A204.1 (cell line): ENCODE measurements around the gene BOLA1.
"Not testable (repeated sequence)": the region's sequence is repeated elsewhere in the genome, so short reads cannot be mapped to it uniquely, and the experiment has no call there.

ENCODE experiments used
- FAIRE-seq: peaks from 2 replicates; lab custom pipeline; 2012; peaks lifted over from hg19 to GRCh38; lab: Jason Lieb, UNC

Gene BOLA1, protein sequence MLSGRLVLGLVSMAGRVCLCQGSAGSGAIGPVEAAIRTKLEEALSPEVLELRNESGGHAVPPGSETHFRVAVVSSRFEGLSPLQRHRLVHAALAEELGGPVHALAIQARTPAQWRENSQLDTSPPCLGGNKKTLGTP

DNA sequence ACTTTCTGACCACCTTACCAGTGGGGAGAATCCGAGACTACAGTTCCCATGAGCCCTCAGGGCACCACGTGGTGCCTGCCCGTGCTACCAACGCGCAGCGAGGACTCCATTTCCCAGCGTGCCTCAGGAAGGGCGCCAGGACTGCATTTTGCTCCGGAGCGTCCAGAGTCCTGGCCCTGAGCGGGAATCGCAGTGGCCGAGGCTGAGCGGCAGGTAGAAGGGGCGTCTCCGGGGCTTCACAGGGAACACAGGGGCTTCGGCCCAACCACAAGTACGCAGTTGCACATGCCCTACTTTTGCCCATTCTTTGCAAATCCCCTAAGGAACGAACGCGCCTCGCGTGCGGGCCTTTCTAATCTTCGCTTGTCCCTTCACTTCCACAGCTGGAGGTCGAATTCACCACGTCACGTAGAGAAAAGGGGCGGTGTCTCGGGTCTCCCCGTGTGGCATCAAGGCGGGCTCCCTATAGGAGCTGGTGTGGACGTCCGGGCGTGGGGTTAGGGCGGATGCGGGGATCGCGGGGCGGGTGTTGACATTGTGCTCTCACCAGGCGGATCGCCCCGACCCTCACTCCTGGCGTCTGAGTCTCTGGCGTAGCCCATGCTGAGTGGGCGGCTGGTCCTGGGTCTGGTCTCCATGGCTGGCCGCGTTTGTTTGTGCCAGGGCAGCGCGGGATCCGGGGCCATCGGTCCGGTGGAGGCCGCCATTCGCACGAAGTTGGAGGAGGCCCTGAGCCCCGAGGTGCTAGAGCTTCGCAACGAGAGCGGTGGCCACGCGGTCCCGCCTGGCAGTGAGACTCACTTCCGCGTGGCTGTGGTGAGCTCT is at the start of gene BOLA1:
Gene BOLA1, plus strand, starts transcription at position 109 of the 825 bp plus-strand sequence. Its CDS starts 492 bp downstream, at position 601.
- FAIRE-seq, result no peak

DNA sequence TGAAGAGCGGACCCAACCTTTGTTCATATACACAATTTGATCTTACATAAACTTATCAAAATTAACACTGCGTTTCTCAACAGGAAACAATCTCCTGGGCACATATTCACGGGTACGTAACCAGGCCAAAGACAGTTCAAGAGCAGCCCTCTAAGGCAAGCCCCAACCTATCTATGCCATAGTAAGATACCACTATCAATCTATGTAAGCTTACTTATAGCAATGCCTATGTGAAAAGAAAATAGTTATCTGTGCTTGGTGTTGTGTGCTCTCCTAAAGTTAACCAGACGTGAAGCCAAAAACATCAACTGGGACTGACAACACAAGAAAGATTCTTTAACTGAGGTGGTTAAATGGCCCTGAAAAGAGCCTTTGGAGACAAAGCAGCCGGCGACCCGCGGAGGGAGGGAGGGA is 49.4 kb upstream of the BOLA1 start:
- FAIRE-seq, result no peak

GRCh38 chr1:149850732-149851345 is 48.5 kb upstream of the BOLA1 start:
- FAIRE-seq, result peak; percentile 90

- FAIRE-seq, result not testable (repeated sequence)
These were observed 47.7 kb upstream of the BOLA1 start for GRCh38 chr1:149851585-149852213.

DNA sequence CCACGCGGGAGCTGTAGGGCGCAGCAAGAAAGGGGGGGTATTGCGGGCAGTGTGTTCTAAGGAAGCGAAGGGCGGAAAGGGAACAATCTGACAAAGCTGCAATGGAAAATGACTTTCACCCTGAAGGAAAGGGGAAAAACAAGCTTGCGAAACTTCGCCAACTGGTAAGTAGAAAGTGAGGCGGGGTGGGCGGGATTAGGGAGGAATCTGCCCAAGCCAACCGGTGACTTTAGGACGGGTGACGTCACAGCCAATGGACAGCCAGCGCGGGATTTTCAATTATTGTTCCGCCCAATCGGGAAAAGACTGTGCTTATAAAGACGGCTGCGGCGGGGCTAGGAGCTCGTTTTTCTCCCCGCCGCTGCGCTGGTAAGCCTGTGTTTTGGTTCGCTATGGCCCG is 47.1 kb upstream of the BOLA1 start:
- peak; percentile 6 for FAIRE-seq

DNA sequence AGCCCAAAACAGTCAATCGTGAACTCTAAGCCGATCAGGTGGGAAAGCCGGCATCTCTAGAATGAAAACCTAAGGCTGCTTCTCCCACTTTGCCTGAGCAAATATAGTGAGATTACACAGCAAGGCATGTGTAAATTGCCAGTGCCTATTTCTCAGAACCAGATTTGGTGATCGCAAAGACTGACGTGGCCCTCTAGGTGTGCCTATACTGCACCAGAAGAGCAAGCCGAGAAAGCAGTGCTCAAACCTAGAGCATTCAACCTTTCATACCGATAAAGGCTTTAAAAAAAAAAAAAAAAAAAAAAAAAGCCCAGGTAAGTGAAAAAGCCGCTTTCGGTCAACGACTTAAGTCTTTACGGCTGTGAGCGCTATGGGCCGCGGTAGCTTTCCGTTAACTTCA is 39.1 kb upstream of the BOLA1 start:
- not testable (repeated sequence) for FAIRE-seq

DNA sequence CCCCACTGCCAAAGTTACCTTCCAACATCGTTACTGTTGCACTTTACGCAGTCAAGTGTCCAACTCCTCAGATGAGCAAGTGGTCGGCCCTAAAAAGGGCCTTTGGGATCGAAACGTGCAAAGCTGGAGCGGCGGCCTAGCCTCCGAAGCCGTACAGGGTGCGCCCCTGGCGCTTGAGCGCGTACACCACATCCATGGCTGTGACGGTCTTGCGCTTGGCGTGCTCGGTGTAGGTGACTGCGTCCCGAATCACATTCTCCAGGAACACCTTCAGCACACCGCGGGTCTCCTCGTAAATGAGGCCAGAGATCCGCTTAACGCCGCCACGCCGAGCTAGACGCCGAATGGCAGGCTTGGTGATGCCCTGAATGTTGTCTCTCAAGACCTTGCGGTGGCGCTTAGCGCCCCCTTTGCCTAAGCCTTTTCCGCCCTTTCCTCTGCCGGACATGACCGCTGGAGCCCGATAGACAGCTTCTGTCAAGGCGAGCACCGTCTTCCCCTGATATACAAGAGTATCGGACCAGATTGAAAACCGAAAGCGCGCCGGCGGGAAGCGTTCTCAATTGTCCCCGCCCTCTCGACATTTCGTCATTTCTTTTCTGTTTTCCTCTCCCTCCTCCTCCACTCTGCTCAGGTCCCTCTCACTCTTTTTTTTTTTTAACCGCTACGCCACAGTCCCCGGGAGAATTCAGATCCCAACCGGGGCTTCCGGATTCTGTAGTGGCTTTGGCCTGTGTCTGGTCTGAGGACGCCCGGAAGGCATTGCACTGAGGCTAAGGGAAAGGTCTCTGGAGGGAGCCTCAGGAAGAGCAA is 38.5 kb upstream of the BOLA1 start:
- peak; percentile 72 for FAIRE-seq

DNA sequence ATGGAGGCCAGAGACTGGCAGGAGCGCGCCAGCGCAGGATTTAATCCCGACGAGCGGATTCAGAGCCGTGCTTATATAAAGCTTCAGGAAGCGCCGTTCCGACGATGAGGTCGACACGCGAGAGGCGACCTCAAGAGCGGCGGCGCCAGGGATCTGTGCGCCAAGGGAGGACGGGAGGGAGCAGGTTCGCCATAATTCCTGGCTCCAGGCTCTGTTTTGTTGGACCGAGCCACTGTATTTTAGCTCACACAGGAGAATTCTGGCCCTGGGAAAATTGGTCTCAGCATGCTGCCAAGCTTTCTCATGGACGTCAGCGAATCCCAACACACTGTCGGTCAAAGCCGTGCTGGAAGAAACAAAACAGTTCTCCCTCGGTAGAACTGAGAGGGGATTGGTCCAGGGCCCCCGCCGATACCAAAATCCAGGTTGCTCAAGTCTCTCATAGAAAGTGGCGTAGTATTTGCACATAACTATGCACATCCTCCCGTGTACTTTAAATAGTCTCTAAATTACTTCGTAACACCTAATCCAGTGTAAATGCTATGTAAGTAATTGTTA is 37.8 kb upstream of the BOLA1 start:
- not testable (repeated sequence) for FAIRE-seq

DNA sequence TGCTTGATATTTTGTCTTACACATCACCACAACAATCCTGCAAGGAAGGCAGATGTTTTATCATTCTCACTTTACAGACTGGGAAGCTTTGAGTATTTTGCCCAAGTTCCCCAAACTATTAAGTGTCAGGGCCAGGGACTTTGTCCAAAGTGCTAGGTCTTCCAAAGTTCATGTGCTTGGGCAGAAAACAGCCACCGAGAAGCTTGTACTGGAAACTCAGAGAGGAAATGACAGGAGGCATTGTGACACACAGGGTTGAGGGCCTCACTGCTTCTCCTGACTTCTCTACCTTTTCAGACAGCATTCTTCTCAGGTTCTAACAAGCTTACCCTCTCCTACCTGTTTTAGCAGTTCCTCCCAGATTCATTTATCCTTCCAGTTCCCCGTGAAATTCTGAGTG is 32.5 kb upstream of the BOLA1 start:
- not testable (repeated sequence) for FAIRE-seq

GRCh38 chr1:149873060-149873459 is 26.3 kb upstream of the BOLA1 start:
- FAIRE-seq, result not testable (repeated sequence)

DNA sequence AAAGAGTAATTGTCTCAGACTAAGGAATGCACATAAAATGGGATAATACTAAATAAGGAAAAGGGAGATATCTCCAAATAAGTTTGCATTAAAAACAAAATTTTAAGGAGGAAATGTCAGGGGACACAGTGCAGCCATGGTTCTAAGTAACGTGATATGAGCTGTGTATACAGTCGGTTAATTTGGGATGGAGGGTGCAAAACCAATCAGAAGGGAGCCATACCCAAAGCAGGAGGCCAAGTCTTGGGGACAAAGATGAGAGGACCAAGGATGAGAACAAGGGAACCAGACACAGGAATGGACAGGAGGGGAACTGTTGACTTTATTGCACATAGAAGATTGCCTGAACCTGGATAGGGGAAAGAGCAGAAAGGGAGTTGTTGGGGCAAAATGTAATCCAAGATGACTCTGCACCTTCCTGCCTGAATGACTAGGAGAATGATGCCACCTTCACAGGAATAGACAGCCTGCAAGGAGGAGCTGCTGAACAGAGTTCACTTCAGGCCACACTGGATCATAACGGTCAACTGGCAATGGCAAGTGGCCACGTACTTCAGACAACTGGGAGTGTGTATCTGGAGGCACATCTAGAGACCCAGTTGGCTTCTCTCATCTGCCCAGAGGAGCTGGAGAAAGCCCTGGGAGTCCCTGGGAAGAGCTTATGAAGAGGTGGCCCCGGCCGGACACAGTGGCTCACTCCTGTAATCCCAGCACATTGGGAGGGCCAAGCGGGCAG is 22.0 kb upstream of the BOLA1 start:
- FAIRE-seq, result no peak

GRCh38 chr1:149879556-149879955 is 19.8 kb upstream of the BOLA1 start:
- FAIRE-seq, result no peak

DNA sequence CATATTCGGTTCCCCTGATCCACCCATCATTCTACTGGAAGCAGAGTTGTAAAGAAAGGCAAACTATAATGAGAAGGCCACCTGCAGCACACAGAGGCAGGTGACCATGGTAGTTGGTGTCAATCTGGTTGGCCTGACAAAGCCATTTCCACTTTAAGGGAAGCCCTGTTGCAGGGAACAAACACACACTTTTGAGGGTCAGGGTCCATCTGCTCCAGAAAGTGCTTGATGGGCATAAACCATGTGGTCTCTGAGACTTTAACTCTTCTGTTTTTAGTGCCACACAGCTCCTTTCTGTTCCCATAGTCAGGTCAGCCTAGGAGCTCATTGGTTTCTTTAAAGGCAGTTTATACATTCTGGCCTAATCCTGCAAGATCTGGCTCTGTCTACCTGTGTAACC is 17.5 kb upstream of the BOLA1 start:
- no peak for FAIRE-seq

DNA sequence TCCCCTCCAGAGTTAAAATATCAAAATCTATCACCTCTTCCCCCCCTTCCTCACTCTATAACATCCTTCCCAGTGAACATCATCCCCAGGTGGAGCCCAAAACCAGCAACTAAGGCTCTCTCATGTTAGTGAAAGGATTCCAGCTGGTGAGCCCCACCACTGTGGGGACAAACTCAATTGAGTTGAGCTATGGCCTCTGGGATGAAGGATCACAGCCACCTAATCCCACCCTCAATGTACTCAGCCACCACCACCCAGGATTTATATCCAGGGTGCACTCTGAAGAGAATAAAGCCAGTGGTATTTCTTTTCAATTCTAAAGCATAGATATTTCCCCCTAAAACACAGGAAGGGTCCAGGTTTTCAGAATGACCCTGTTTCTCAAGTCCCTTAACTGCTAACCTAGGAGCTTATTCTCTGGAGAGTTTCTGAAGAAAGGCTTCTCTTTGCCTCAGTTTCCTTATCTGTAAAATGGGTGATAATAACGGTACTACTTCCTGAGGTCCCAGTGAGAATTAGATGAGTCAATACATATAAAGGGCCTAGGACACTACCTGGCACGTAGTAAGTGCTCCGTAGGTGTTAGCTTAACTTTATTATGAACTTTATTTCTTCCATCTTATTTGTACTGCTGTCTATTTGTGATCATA is 15.6 kb upstream of the BOLA1 start:
- no peak for FAIRE-seq

DNA sequence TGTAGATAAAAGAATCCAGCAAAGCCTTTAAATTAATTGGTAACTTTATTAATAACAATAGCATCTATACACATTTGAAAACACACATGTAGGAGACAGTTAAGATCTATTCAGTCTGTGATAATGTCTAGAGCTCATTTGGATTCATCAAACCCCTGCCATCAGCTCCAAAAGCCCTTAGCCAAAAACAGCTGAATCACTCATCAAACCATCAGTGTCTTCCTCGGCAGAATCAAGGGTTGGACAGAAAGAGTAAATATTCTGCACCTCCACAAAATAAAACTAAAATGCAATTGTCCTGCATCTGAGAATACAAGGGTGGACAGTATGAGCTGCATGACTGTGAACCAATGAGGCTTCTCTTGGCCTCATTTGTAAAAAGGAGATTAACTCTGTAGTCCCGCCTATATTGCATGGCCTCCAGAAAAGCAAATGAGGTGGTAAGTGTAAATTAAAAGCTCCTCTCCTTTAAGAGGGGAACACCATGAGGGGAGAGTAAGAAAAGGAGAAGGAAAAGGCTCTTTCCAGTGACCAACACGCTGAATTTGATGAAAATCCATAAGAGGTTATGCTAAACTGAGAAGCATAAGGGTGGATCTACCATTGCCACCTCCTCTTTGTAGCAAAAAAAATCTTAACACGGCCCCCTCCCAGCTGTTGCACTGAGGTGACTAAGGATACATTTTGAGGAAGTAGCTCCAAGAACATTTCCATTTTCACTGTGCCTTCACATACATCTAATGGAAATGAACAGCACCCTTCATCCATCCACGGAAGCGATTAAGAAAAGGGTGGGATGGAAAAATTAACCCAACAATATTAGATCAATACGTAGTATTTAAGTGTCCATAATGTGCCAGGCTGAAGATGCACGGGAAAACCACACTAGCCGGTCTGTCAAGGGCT is 14.7 kb upstream of the BOLA1 start:
- no peak for FAIRE-seq

DNA sequence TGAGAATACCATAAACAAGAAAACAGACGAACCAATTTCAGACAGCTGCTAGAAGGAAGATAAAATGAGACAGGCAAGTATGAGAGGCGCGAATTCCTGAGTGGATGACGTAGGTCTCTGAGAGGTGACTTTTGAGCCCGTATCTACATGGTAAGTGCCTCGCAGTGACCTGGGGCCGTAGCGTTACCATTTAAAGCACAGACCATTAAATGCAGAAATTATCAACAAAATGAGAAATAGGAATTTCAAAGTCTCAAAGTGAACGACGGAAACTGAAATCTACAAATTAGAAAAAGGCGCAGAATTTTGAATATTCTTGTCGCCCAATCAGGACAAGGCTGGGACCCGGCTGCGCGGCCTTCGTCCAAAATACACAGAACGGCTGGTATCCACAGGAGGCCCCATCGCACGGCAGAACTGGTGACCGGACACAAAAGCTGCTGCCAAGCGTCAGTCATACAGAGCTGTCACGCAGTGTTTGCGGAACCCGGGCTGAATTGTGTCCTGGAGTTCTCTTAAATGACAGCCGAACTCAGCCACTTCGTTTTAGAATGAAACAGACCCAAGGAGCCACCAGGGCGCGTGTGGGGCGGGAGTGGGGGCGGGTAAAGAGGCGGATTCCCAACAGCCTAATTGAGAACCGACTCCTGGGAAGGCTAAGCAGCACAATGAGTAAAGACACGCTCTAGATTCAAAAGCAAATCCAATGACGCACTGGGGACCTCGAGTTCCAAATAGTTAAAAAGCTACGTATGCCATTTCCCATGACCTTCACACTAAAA is 13.8 kb upstream of the BOLA1 start:
- FAIRE-seq, result peak; percentile 93

GRCh38 chr1:149886121-149886395 is 13.3 kb upstream of the BOLA1 start:
- not testable (repeated sequence) for FAIRE-seq

DNA sequence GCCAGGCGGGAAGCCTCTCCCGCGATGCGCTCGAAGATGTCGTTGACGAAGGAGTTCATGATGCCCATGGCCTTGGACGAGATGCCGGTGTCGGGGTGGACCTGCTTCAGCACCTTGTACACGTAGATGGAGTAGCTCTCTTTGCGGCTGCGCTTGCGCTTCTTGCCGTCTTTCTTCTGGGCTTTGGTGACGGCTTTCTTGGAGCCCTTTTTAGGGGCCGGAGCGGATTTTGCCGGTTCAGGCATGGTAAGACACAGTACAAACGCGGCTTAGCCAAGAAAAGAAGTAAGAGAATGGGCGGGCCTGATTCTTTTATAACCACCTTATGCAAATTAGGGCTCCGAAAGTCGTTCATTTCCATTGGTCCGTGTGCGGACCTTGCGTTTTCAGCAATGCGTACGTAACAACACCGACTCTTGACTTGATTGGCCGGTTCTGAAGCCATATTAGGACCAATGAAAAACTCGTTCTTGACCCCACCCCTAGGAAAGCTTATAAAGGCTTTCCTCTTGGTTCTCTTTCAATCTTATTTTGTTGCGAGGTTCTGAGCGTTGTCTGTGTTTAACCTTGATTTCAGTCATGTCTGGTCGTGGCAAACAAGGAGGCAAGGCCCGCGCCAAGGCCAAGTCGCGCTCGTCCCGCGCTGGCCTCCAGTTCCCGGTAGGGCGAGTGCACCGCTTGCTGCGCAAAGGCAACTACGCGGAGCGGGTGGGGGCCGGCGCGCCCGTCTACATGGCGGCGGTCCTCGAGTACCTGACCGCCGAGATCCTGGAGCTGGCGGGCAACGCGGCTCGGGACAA is 12.8 kb upstream of the BOLA1 start:
- FAIRE-seq, result peak; percentile 98
